Chondrocyte (in vitro differentiated cells): ENCODE measurements around the gene OR14A16. TPM values are rescaled to one million over a fixed set of nuclear protein-coding genes. Genes with fewer than 3 reads are reported as not detected.

Experiments
- DNase-seq: peaks from one replicate; pipeline ENCODE4 v3.0.0; 2021; ENCODE audit warnings: mixed read lengths, low spot score
- H3K27ac Mint-ChIP-seq: one replicate; pipeline ENCODE4 v1.8.0; 2021; ENCODE audit warnings: mild to moderate bottlenecking, moderate library complexity, mixed read lengths; ENCODE audit not compliant: unreplicated experiment
- H3K27me3 Mint-ChIP-seq: 2 replicates; pipeline ENCODE4 v1.8.0; 2021; ENCODE audit warnings: low read depth, mixed read lengths
- H3K36me3 Mint-ChIP-seq: 2 replicates; pipeline ENCODE4 v1.8.0; 2021; ENCODE audit warnings: low read depth, mixed read lengths
- H3K4me1 Mint-ChIP-seq: 2 replicates; pipeline ENCODE4 v1.8.0; 2021; ENCODE audit warnings: low read depth, mild to moderate bottlenecking, mixed read lengths
- H3K4me3 Mint-ChIP-seq: one replicate; pipeline ENCODE4 v1.8.0; 2021; ENCODE audit warnings: mild to moderate bottlenecking, moderate library complexity, mixed read lengths; ENCODE audit not compliant: unreplicated experiment
- H3K9me3 Mint-ChIP-seq: 2 replicates; pipeline ENCODE4 v1.8.0; 2021; ENCODE audit warnings: low read depth, mixed read lengths
- total RNA-seq: library from RNA; stranded (reverse); gene quantifications from 3 replicates; pipeline ENCODE4 v1.2.1, GENCODE V29; 2021
- TF ChIP-seq, protein P1 (sequence below): fragments of 200-600 bp; sonication (generic); IDR thresholded peaks from 2 replicates; pipeline ENCODE4 v1.5.0; 2021; ENCODE audit warnings: antibody characterized with exemption, mild to moderate bottlenecking, moderate library complexity

OR14A16 gene
- total RNA-seq, 1 donor from 2014 or later = not detected

DNA sequence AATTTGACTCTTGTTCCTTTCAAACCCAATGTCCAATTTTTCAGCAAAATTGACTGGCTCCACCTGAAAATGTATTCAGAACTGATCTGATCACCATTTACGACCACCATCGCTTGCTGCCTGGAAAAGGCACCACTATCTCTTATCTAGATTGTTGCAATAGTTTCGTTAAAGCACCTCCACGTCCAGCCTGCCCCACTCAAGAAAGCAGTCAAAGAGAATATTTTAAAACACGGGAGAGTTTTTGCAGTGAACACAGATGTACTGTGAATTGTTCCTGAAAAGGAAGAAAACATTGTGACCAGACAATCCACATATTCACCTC, 21.7 kb upstream of the OR14A16 start:
- no peak for DNase-seq
- H3K36me3 Mint-ChIP-seq = no peaks in the 10 kb centered on the region
- no peaks in the 10 kb centered on the region for H3K4me1 Mint-ChIP-seq
- no peaks in the 10 kb centered on the region for H3K27me3 Mint-ChIP-seq
- H3K27ac Mint-ChIP-seq = no peak overlapping the region
- H3K9me3 Mint-ChIP-seq = peaks cover 18% of the 10 kb centered on the region
- H3K4me3 Mint-ChIP-seq = no peak overlapping the region
- TF ChIP-seq, protein P1, sequence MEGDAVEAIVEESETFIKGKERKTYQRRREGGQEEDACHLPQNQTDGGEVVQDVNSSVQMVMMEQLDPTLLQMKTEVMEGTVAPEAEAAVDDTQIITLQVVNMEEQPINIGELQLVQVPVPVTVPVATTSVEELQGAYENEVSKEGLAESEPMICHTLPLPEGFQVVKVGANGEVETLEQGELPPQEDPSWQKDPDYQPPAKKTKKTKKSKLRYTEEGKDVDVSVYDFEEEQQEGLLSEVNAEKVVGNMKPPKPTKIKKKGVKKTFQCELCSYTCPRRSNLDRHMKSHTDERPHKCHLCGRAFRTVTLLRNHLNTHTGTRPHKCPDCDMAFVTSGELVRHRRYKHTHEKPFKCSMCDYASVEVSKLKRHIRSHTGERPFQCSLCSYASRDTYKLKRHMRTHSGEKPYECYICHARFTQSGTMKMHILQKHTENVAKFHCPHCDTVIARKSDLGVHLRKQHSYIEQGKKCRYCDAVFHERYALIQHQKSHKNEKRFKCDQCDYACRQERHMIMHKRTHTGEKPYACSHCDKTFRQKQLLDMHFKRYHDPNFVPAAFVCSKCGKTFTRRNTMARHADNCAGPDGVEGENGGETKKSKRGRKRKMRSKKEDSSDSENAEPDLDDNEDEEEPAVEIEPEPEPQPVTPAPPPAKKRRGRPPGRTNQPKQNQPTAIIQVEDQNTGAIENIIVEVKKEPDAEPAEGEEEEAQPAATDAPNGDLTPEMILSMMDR = no peak

DNA sequence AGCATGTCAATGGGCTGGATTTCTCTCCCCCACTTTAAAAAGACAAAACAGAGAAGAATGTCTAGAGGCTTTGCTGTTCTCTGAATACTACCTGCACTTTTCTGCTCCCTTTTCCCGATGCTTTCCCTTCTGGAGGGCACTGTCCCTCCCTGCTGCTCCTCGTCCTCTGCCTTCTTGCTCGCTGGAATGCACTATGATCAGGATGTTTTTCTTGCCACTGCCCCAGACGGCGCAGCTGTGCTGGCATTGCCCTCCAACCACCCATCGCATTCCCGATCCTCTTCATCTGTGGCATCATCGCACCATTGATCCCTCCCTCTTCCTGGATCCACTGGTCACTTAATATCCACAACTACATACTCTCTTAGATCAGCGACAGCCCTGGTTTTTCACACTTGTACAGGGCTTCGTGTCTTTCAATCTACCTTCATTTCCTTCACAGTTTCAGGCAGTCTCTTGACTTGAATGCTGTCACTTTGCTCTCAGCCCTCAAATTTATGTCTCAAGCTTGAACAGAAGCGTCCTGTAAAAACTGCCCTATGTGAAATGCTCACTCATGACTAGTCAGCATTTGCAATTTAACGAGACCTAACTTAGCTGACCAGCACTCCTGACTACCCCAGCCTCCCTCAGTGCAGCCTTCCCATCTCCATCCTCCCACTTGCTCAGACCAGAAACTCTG, 21.2 kb upstream of the OR14A16 start:
- no peaks in the 10 kb centered on the region for H3K4me1 Mint-ChIP-seq
- H3K4me3 Mint-ChIP-seq = no peak overlapping the region
- no peak overlapping the region for H3K27ac Mint-ChIP-seq
- H3K27me3 Mint-ChIP-seq = no peaks in the 10 kb centered on the region
- peaks cover 18% of the 10 kb centered on the region for H3K9me3 Mint-ChIP-seq
- H3K36me3 Mint-ChIP-seq = no peaks in the 10 kb centered on the region
- TF ChIP-seq, protein P1 = no peak
- DNase-seq = no peak

- DNase-seq = no peak
- Mint-ChIP-seq H3K27me3 (no peaks in the 10 kb centered on the region), H3K36me3 (no peaks in the 10 kb centered on the region), H3K9me3 (peaks cover 20% of the 10 kb centered on the region), H3K27ac (no peak overlapping the region), H3K4me1 (no peaks in the 10 kb centered on the region), H3K4me3 (no peak overlapping the region)
- TF ChIP-seq, protein P1 = no peak
Observed at GRCh38 chr1:247843411-247843810, 19.5 kb upstream of the OR14A16 start.

DNA sequence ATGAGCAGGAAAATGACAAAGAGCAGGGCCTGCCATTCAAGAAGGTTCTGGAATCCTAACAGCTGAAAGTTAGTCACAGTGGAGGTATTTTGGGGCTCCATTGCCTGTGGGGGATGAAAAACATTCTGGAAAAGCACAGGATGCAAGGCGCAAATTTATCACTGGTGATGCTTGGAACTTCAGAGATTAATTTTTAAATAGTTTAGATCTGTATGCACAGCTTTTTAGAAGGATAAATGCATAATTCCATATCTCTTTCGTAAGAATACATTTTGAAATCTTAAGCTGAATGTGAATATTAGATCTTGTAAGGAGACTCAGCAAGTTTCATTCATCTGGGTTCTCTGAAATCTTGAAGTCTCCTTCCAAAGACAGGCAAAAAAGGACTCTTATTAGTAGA, 17.9 kb upstream of the OR14A16 start, which contains the start of gene OR11L1:
TSS of gene OR11L1 (minus strand) at position 101 of the 400 bp plus-strand sequence. CDS start at position 101, 0 bp downstream.
- Mint-ChIP-seq H3K27ac (no peak within 1 kb of the TSS), H3K9me3 (peaks cover 22% of the 10 kb centered on the region), H3K27me3 (no peaks in the 10 kb centered on the region), H3K36me3 (no peaks in the 10 kb centered on the region), H3K4me1 (no peaks in the 10 kb centered on the region), H3K4me3 (no peak within 1 kb of the TSS)
- TF ChIP-seq, protein P1 = no peak
- DNase-seq = no peak

DNA sequence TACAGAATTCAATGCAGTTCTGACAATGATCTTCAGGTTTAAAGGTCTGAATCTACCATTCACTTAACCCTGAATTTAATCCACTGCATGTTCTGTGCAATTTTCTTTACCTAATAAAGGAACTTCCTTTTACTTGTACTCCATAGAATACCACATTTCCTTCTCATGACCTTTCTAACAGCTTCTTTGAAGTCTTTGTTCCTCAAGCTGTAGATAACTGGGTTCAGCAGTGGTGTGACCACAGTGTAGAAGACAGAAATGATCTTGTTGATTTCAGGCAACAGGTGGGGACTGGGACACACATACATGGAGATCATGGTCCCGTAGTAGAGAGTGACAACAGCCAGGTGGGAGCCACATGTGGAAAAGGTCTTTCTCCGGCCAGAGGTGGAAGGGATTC, 16.9 kb upstream of the OR14A16 start:
- H3K27ac Mint-ChIP-seq = no peak overlapping the region
- no peaks in the 10 kb centered on the region for H3K36me3 Mint-ChIP-seq
- TF ChIP-seq, protein P1 = no peak
- no peak for DNase-seq
- H3K4me1 Mint-ChIP-seq = no peaks in the 10 kb centered on the region
- no peaks in the 10 kb centered on the region for H3K27me3 Mint-ChIP-seq
- H3K9me3 Mint-ChIP-seq = peaks cover 28% of the 10 kb centered on the region
- no peak overlapping the region for H3K4me3 Mint-ChIP-seq
